Ovary (tissue), 3 donors: ENCODE measurements around the gene ADCYAP1R1.

Source experiments
- EP300 ChIP-seq: sonication (generic); formaldehyde crosslinking; IDR thresholded peaks from one replicate; pipeline ENCODE4 v1.6.1; 2017; ENCODE audit warnings: antibody characterized with exemption
- POLR2A ChIP-seq: fragments of 450-650 bp; IDR thresholded peaks from one replicate; pipeline ENCODE4 v1.6.1; 2017; ENCODE audit warnings: antibody characterized with exemption, mild to moderate bottlenecking, moderate library complexity
- TF ChIP-seq, protein P1 (sequence below), 3 donors: fragments of 450-650 bp in 2 of 3; fragments of 200-600 bp in 1 of 3; IDR thresholded peaks; one replicate each; pipeline versions ENCODE4 v1.5.1 to v1.8.0; 2016 to 2022; ENCODE audit warnings: antibody characterized with exemption in 3 of 3, mild to moderate bottlenecking in 1 of 3
- donor health status: DM: no; HTN: no; CAD: no.

DNA sequence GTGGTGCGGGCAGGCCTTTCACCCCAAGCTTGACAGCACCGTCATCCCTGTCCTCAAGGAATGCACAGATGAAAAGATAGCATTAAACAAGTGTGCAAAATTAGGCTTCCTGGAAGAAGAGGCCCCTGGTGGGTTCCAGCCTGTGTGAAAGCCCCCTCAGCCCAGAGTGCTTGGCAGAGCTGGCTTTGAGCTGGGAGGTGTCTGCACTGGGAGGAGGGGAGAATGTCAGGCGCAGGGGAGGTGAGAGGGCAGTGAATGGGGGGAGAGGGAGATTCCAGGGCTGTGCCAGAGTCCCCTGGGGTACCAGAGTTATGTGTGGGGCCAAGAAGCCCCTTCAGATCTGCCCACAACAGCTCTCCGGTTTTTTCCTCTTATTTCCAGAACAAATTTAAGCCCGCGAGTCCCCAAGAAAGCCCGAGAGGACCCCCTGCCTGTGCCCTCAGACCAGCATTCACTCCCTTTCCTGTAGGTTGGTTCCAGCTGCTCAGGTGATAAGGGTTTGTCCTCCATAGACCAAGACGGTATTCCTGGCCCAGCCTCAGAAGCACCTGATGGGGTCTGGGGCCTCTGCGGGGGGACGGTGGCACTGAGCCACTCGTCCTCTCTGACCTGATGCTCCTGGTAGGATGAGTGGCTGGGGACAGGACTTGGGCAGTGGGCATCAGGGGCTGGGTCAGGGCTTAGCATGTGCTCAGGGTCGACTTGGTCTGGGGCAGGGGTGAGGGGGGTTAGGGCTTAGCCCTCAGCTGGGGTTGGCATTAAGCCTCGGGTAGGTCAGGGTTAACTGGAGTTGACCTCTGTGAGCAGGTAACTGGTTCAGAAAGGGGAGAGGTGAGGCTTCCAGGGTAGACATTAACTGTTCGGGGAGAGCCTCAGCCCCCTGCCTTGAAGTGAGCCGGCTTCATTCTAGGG is 43.4 kb downstream of the ADCYAP1R1 start:
- TF ChIP-seq, protein P1, sequence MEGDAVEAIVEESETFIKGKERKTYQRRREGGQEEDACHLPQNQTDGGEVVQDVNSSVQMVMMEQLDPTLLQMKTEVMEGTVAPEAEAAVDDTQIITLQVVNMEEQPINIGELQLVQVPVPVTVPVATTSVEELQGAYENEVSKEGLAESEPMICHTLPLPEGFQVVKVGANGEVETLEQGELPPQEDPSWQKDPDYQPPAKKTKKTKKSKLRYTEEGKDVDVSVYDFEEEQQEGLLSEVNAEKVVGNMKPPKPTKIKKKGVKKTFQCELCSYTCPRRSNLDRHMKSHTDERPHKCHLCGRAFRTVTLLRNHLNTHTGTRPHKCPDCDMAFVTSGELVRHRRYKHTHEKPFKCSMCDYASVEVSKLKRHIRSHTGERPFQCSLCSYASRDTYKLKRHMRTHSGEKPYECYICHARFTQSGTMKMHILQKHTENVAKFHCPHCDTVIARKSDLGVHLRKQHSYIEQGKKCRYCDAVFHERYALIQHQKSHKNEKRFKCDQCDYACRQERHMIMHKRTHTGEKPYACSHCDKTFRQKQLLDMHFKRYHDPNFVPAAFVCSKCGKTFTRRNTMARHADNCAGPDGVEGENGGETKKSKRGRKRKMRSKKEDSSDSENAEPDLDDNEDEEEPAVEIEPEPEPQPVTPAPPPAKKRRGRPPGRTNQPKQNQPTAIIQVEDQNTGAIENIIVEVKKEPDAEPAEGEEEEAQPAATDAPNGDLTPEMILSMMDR (IDR thresholded peaks at IDR 0.05): no peak
- TF ChIP-seq POLR2A (no peak), EP300 (no peak)
